SK-N-MC (cell line): Measurements from ENCODE around the gene TMEM87B.

Source experiments
- EZH2 ChIP-seq: fragments of 200-600 bp; sonication (generic); IDR thresholded peaks from one replicate; pipeline ENCODE4 v1.6.1; 2017; ENCODE audit warnings: antibody characterized with exemption
- FOXP2 ChIP-seq: optimal IDR thresholded peaks from 2 replicates; pipeline ENCODE3; 2011; ENCODE audit warnings: mild to moderate bottlenecking, moderate library complexity; ENCODE audit not compliant: insufficient read depth; ENCODE audit errors: extremely low read length, control extremely low read depth
- POLR2AphosphoS5 ChIP-seq: IDR thresholded peaks from 2 replicates; pipeline ENCODE4 v1.6.1; 2012; ENCODE audit warnings: mild to moderate bottlenecking, low read depth, low read length, borderline replicate concordance

DNA sequence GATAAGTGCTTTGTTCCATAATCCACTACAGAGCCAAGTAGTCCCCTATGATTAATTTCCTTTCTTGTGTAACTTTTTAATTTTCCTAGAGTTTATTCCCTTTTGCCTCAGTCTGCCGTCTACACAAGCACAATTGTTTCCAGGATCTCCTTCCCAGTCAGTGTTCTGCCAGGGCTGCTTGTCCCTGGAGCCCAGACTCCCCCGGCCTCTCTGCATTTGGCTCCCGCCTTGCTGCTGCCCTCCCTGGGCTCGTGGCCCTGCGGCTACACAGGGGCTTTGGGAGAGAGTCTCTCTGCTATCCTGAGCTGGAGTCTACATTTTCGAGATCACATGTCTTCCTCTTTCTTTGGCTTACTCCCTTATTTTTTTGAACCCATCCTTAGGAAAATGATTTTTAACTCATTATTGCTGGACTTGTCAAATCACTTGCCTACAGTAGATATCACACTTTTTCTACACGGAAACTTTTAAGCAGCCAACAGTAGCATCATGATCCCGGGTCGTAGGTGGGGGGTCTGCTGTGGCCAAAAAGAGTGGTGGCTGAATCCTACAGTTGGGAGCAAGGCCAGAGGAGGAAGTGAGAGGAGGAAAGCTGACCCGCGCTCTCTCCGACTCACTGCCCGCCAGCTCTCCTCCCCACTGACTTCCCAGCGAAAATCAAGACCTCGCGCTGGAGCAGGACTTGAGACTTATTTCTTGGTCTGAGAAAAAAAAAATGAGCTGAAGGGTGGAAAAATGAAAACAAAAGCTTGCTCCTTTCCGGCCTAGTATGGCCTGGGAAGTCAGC, 92.5 kb downstream of the TMEM87B start:
- no peak for TF ChIP-seq POLR2AphosphoS5
- no peak for TF ChIP-seq EZH2
- no peak for TF ChIP-seq FOXP2
